ENCODE results near the gene MCTP1.

- TF ChIP-seq CTCF (IDR thresholded peaks at IDR 0.05) (no peak), POLR2AphosphoS5 (IDR thresholded peaks at IDR 0.05) (no peak)
These were observed 170.0 kb downstream of the MCTP1 start for GRCh38 chr5:95114902-95115301.

Data from transverse colon (tissue), 4 donors.